Gastrocnemius medialis (tissue), 4 donors: ENCODE results near the gene MALRD1. TPM values are rescaled to one million over a fixed set of nuclear protein-coding genes. Genes with fewer than 3 reads are reported as not detected.

Experiments
- ATAC-seq, 2 donors: fragments of 150-250 bp; one replicate each; pipeline ENCODE4 v1.9.1; 2016
- DNase-seq, 2 donors: peaks; one replicate each; pipeline ENCODE4 v3.0.0-alpha.2; 2019
- H3K27ac ChIP-seq, 4 donors: fragments of 200-600 bp; sonication (generic); 1 replicate in 1 of 4; 2 replicates in 3 of 4; pipeline ENCODE4 v1.5.1; 2016 to 2018; ENCODE audit warnings: mild to moderate bottlenecking in 2 of 4, moderate library complexity in 1 of 4
- H3K27me3 ChIP-seq, 3 donors: fragments of 200-600 bp; sonication (generic) in 2 of 3; 1 replicate in 1 of 3; 2 replicates in 2 of 3; pipeline versions ENCODE4 v1.5.1 to v1.6.0; 2016 to 2019; ENCODE audit warnings: mild to moderate bottlenecking in 1 of 3, moderate library complexity in 1 of 3
- H3K36me3 ChIP-seq, 2 donors: fragments of 200-600 bp; sonication (generic) in 1 of 2; one replicate each; pipeline ENCODE4 v1.5.1; 2017 to 2018
- H3K4me1 ChIP-seq, 2 donors: fragments of 200-600 bp; sonication (generic) in 1 of 2; one replicate each; pipeline ENCODE4 v1.5.1; 2016 to 2017; ENCODE audit warnings: mild to moderate bottlenecking in 2 of 2
- H3K4me3 ChIP-seq, 4 donors: fragments of 200-600 bp; sonication (generic) in 3 of 4; 1 replicate in 1 of 4; 2 replicates in 3 of 4; pipeline ENCODE4 v1.5.1; 2016 to 2019; ENCODE audit warnings: mild to moderate bottlenecking in 2 of 4
- H3K9me3 ChIP-seq, 3 donors: fragments of 200-600 bp; sonication (generic) in 2 of 3; 1 replicate in 1 of 3; 2 replicates in 2 of 3; pipeline ENCODE4 v1.5.1; 2016 to 2019
- POLR2A ChIP-seq, 2 donors: fragments of 450-650 bp; IDR thresholded peaks; one replicate each; pipeline ENCODE4 v1.6.1; 2017; ENCODE audit warnings: antibody characterized with exemption in 2 of 2, mild to moderate bottlenecking in 2 of 2, moderate library complexity in 2 of 2
- in situ Hi-C, 4 donors: fragments of 200-750 bp; cut with MboI; loops; one replicate each; pipeline versions ENCODE4 v1.15.0 to v1.8.0; 2017; ENCODE audit warnings: low sequenced_read_pairs in 4 of 4
- intact Hi-C: fragments of 100-400 bp; cut with DNase I; formaldehyde crosslinking; loops from one replicate; pipeline ENCODE4 v1.15.1; 2023; ENCODE audit warnings: low total_unique reads
- total RNA-seq, 4 donors: library from RNA; depleted of rRNA; stranded (reverse); fragments of >200 nt; gene quantifications; one replicate each; pipeline versions ENCODE4 v1.1.0 to v1.2.3, GENCODE V29; 2016
- TF ChIP-seq, protein P1 (sequence below), 5 experiments: fragments of 450-650 bp in 3 of 5; fragments of 200-600 bp in 2 of 5; sonication (generic) in 2 of 5; IDR thresholded peaks in 4 of 5; conservative IDR thresholded peaks in 1 of 5; 1 replicate in 4 of 5; 2 replicates in 1 of 5; pipeline ENCODE4 v1.5.1; 2016 to 2019; ENCODE audit warnings: antibody characterized with exemption in 5 of 5, mild to moderate bottlenecking in 3 of 5, moderate library complexity in 3 of 5

MALRD1 gene
- total RNA-seq, 4 donors from 2014 or later = 0.75 TPM; not detected in 3

DNA sequence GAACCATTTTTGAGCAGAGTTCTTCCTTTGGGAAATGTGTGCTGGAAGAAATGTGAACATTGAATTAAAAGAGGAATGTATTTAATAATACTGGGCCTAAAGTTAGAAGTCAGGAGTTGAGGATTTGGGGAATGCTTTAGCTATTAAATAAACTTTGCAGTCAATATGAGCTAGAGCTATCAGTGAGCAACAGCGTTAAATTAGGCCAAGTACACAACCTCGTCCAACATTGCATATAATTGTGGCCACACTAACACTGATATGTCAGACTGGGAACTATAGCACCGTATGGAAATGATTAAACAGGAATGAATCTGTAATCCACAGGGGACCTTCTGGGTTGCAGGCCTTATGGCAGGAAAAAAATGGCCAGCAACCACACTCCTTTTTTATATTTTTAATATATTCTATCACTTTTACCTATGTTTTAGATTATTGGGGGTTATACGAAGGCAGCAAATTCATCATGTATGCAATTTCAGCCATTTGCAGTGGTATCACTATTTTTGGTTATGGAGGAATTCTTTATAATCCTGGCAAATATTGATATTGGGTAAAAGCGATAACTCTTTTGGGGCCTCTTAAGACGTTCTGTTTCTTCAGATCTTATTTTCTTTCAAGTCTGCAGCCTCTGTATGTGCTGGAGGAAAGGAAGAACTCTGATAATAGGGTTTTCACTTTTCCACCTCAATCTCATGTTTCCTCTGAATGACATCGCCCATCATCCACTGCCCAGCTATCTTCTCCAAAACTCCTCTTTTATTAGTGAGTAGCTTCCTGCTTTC, 531.4 kb downstream of the MALRD1 start:
- H3K27ac ChIP-seq = no peak overlapping the region
- DNase-seq (no peak), ATAC-seq (no peak)
- no peaks in the 10 kb centered on the region for H3K36me3 ChIP-seq
- H3K9me3 ChIP-seq = no peaks in the 10 kb centered on the region
- no peak overlapping the region for H3K4me3 ChIP-seq
- in situ Hi-C loops (no loop called here), intact Hi-C loops (no loop called here)
- H3K27me3 ChIP-seq = no peaks in the 10 kb centered on the region
- no peaks in the 10 kb centered on the region for H3K4me1 ChIP-seq
- TF ChIP-seq, protein P1, sequence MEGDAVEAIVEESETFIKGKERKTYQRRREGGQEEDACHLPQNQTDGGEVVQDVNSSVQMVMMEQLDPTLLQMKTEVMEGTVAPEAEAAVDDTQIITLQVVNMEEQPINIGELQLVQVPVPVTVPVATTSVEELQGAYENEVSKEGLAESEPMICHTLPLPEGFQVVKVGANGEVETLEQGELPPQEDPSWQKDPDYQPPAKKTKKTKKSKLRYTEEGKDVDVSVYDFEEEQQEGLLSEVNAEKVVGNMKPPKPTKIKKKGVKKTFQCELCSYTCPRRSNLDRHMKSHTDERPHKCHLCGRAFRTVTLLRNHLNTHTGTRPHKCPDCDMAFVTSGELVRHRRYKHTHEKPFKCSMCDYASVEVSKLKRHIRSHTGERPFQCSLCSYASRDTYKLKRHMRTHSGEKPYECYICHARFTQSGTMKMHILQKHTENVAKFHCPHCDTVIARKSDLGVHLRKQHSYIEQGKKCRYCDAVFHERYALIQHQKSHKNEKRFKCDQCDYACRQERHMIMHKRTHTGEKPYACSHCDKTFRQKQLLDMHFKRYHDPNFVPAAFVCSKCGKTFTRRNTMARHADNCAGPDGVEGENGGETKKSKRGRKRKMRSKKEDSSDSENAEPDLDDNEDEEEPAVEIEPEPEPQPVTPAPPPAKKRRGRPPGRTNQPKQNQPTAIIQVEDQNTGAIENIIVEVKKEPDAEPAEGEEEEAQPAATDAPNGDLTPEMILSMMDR (IDR thresholded peaks at IDR 0.05 in 4 of 5, conservative IDR thresholded peaks at IDR 0.05 in 1 of 5) = no peak
- TF ChIP-seq POLR2A (IDR thresholded peaks at IDR 0.05) = no peak

DNA sequence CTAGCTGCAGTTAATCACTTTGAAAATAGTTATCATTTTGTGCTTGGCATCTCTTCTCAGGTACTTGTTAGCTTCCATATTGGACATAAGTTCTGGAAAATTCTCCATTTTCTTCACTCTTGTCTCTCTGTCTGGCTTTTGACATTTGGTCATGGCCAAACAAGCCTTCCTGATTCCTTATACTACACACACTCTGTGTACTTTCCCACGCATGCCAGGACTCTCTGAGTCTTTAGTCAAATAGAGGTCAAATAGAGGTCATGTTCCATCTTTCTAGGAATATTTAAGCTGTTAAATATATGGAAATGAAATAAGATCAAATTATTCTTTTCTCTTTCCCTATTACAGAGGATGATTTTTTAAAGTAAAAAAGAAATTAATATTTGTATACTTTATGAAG, 532.1 kb downstream of the MALRD1 start:
- Histone ChIP-seq H3K27me3 (no peaks in the 10 kb centered on the region), H3K4me3 (no peak overlapping the region), H3K36me3 (no peaks in the 10 kb centered on the region), H3K9me3 (no peaks in the 10 kb centered on the region), H3K4me1 (no peaks in the 10 kb centered on the region), H3K27ac (no peak overlapping the region)
- DNase-seq (no peak), ATAC-seq (no peak)
- TF ChIP-seq, protein P1 (IDR thresholded peaks at IDR 0.05 in 4 of 5, conservative IDR thresholded peaks at IDR 0.05 in 1 of 5) = no peak
- TF ChIP-seq POLR2A (IDR thresholded peaks at IDR 0.05) = no peak
- in situ Hi-C loops (no loop called here), intact Hi-C loops (no loop called here)

DNA sequence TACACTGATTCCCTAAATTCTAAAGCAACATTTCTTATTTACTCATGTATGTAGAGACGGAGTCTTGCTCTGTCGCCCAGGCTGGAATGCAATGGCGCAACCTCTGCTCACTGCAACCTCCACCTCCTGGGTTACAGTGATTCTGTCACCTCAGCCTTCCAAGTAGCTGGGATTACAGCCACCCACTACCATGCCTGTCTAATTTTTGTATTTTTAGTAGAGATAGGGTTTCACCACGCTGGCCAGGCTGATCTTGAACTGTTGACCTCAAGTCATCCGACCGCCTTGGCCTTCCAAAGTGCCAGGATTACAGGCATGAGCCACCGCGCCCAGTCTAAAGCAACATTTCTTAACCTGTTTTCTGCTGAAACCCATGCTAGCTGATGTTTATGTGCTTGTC, 540.0 kb downstream of the MALRD1 start:
- intact Hi-C loops (no loop called here), in situ Hi-C loops (no loop called here)
- Histone ChIP-seq H3K9me3 (no peaks in the 10 kb centered on the region), H3K4me1 (peaks cover 0 to 25% of the 10 kb centered on the region in 2 donors), H3K4me3 (no peak overlapping the region), H3K27me3 (no peaks in the 10 kb centered on the region), H3K36me3 (no peaks in the 10 kb centered on the region), H3K27ac (peak overlapping the region; percentile 43 to 73 (median 53))
- ATAC-seq (peak; percentile 95 to 96), DNase-seq (peak; percentile 67 to 69)
- TF ChIP-seq, protein P1 (IDR thresholded peaks at IDR 0.05 in 4 of 5, conservative IDR thresholded peaks at IDR 0.05 in 1 of 5) = no peak
- no peak for TF ChIP-seq POLR2A (IDR thresholded peaks at IDR 0.05)

DNA sequence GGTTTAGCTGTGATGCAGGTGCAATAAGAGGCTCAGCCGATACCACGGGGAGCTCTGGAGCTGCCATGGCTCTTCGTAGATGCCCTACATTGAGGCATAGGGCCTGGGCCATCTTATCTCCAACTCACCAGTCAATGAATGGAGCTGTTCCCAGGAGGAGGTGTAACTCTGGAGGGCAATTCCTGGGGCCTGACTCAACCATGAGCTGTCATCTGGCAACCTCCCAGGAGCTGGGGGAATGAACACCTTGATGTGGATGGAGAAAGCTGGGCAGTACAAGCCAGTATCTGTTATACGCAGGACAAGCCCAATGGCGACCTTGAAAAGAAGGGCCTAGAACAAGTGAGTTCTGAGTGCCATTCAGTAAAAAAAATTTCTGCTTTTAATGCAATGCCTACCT, 543.7 kb downstream of the MALRD1 start:
- peaks cover 0 to 25% of the 10 kb centered on the region in 2 donors for H3K4me1 ChIP-seq
- no peaks in the 10 kb centered on the region for H3K9me3 ChIP-seq
- TF ChIP-seq, protein P1 (IDR thresholded peaks at IDR 0.05 in 4 of 5, conservative IDR thresholded peaks at IDR 0.05 in 1 of 5) = no peak
- H3K27me3 ChIP-seq = no peaks in the 10 kb centered on the region
- intact Hi-C loops (loop anchor here (5.0 kb wide), 1 partner anchor 40 kb away; no protein-coding TSS in a partner anchor), in situ Hi-C loops (no loop called here)
- no peaks in the 10 kb centered on the region for H3K36me3 ChIP-seq
- H3K4me3 ChIP-seq = no peak overlapping the region
- no peak overlapping the region for H3K27ac ChIP-seq
- ATAC-seq (no peak), DNase-seq (peak in 1 of 2 donors; percentile 30)
